Mesenteric fat pad (tissue), 1 donor: ENCODE data around the gene E4F1. TPM values are rescaled to one million over a fixed set of nuclear protein-coding genes. Genes with fewer than 3 reads are reported as not detected.

Experiments
- microRNA-seq: library from miRNA; unstranded; fragments of <30 nt; microRNA quantifications from one replicate; pipeline ENCODE4 v1.2.0, GENCODE V29; 2020; ENCODE audit warnings: borderline number of aligned reads
- total RNA-seq: library from RNA; stranded (reverse); fragmentation: NEBNext Ultra II Directional; extraction: Animal tissue kit (Norgen Biotek cat#: 25700); gene quantifications from one replicate; pipeline ENCODE4 v1.2.1, GENCODE V29; 2021
- donor health status: DM: yes; HTN: yes; CAD: no.

E4F1 gene
- total RNA-seq, 1 donor from 2014 or later = 15.1 TPM

Small RNA genes lying within 50 kb of the gene (microRNA-seq; reads per million reads assigned to microRNA genes)
- gene MIR3677 (not detected), gene MIR4717 (not detected)

Other genes starting within 250 kb of the E4F1 start
- not detected for gene NOXO1, start 242.1 kb upstream of the E4F1 start, total RNA-seq
- 15.7 TPM for gene GFER, start 239.4 kb upstream of the E4F1 start, total RNA-seq
- gene SYNGR3, start 233.6 kb upstream of the E4F1 start, total RNA-seq = not detected
- gene ZNF598, start 213.8 kb upstream of the E4F1 start, total RNA-seq = 50.5 TPM
- 0.58 TPM for gene NPW, start 203.8 kb upstream of the E4F1 start, total RNA-seq
- gene NHERF2, start 196.7 kb upstream of the E4F1 start, total RNA-seq = 238 TPM
- 9.9 TPM for gene NTHL1, start 175.8 kb upstream of the E4F1 start, total RNA-seq
- gene TSC2, start 175.6 kb upstream of the E4F1 start, total RNA-seq = 88.3 TPM
- 99.4 TPM for gene PKD1, start 87.7 kb upstream of the E4F1 start, total RNA-seq
- gene RAB26, start 75.0 kb upstream of the E4F1 start, total RNA-seq = not detected
- 63.5 TPM for gene TRAF7, start 67.8 kb upstream of the E4F1 start, total RNA-seq
- gene CASKIN1, start 27.0 kb upstream of the E4F1 start, total RNA-seq = 0.06 TPM
- gene MLST8, start 18.1 kb upstream of the E4F1 start, total RNA-seq = 21.9 TPM
- 2.9 TPM for gene BRICD5, start 12.7 kb upstream of the E4F1 start, total RNA-seq
- 11.8 TPM for gene PGP, start 8.8 kb upstream of the E4F1 start, total RNA-seq
- gene DNASE1L2, start 12.9 kb downstream of the E4F1 start, total RNA-seq = 0.39 TPM
- gene ECI1, start 28.0 kb downstream of the E4F1 start, total RNA-seq = 44.4 TPM
- 123 TPM for gene RNPS1, start 44.5 kb downstream of the E4F1 start, total RNA-seq
- gene ABCA3, start 117.1 kb downstream of the E4F1 start, total RNA-seq = 19.5 TPM
- 3.9 TPM for gene CCNF, start 205.9 kb downstream of the E4F1 start, total RNA-seq
- gene TEDC2, start 236.5 kb downstream of the E4F1 start, total RNA-seq = not detected
- gene NTN3, start 247.7 kb downstream of the E4F1 start, total RNA-seq = not detected